Measurements from ENCODE around the gene ANK2.

ANK2 gene

GRCh38 chr4:113300471-113300928 lies 251.0 kb downstream of the ANK2 start:
- H3K9me3 Mint-ChIP-seq: no peaks in the 10 kb centered on the region
- H3K4me1 Mint-ChIP-seq (ENCODE audit: low read depth): no peaks in the 10 kb centered on the region
- H3K36me3 Mint-ChIP-seq (ENCODE audit: low read depth): no peaks in the 10 kb centered on the region
- no peak overlapping the region for H3K27ac Mint-ChIP-seq
- peaks cover 9% of the 10 kb centered on the region for H3K27me3 Mint-ChIP-seq (ENCODE audit: low read depth)
- no peak overlapping the region for H3K4me3 Mint-ChIP-seq

GRCh38 chr4:113302051-113302450 lies 252.6 kb downstream of the ANK2 start:
- Mint-ChIP-seq H3K9me3 (no peaks in the 10 kb centered on the region), H3K36me3 (ENCODE audit: low read depth) (no peaks in the 10 kb centered on the region), H3K27me3 (ENCODE audit: low read depth) (peaks cover 5% of the 10 kb centered on the region), H3K27ac (no peak overlapping the region), H3K4me3 (no peak overlapping the region), H3K4me1 (ENCODE audit: low read depth) (no peaks in the 10 kb centered on the region)

- Mint-ChIP-seq H3K27ac (no peak overlapping the region), H3K4me3 (no peak overlapping the region), H3K36me3 (ENCODE audit: low read depth) (no peaks in the 10 kb centered on the region), H3K9me3 (no peaks in the 10 kb centered on the region), H3K27me3 (ENCODE audit: low read depth) (peaks cover 5% of the 10 kb centered on the region), H3K4me1 (ENCODE audit: low read depth) (no peaks in the 10 kb centered on the region)
Observed at GRCh38 chr4:113303315-113303714, 253.9 kb downstream of the ANK2 start.

DNA sequence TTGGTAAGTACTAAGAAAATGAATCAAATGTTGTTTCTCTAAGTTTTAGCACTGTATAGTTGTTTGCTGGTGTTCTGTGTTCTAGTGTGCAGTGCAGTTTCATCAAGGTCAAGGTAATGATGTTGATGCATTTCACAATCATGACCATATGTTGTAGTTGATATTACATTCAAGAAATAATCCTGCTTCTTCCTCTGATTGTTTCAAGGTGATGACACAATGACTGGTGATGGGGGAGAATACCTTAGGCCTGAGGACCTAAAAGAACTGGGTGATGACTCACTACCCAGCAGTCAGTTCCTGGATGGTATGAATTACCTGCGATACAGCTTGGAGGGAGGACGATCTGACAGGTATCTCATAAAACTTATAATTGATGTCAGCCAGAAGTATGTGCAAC lies 261.6 kb downstream of the ANK2 start:
- no peaks in the 10 kb centered on the region for H3K9me3 Mint-ChIP-seq
- no peaks in the 10 kb centered on the region for H3K36me3 Mint-ChIP-seq (ENCODE audit: low read depth)
- peaks cover 9% of the 10 kb centered on the region for H3K27me3 Mint-ChIP-seq (ENCODE audit: low read depth)
- no peak overlapping the region for H3K27ac Mint-ChIP-seq
- no peaks in the 10 kb centered on the region for H3K4me1 Mint-ChIP-seq (ENCODE audit: low read depth)
- no peak overlapping the region for H3K4me3 Mint-ChIP-seq

DNA sequence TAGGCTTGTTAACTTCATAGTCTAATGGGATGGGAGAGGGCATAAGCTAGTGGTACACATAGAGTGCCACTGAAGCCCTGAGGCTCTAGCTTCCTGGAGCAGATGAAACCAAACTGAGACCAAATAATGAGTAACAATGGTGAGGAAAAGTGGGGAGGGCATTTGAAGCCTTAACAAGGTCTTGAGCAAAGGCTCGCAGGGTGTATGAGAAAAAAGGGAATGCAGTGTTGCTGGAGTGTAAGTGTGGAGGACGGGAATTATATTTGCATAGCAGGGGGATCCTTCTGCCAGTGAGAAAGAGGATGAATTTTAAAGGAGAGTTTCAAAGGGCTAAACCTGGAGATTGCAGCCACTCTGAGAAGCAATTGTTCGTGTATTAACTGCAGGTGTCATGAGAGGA lies 263.1 kb downstream of the ANK2 start:
- H3K27me3 Mint-ChIP-seq (ENCODE audit: low read depth): peaks cover 9% of the 10 kb centered on the region

DNA sequence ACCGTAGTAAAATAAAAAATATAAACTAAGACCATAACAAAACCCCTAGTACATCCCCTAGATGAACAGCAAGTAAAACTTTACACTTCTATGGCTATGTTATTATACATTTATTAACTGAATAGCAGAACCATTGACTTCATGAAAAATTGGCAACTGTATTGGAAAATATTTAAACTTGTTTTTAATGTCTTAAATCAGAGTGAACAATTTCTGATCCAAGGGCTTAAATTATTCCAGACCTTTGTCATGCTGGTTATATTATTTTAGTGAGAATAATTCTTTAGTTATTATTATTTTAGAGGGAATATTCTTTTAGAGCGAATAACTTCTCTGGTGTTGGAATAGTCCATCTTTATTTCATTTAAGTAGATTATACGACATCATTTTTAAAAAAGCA lies 265.0 kb downstream of the ANK2 start:
- H3K4me1 Mint-ChIP-seq (ENCODE audit: low read depth): peaks cover 8% of the 10 kb centered on the region
- peaks cover 9% of the 10 kb centered on the region for H3K27me3 Mint-ChIP-seq (ENCODE audit: low read depth)
- no peak overlapping the region for H3K27ac Mint-ChIP-seq
- no peak overlapping the region for H3K4me3 Mint-ChIP-seq
- H3K36me3 Mint-ChIP-seq (ENCODE audit: low read depth): no peaks in the 10 kb centered on the region
- no peaks in the 10 kb centered on the region for H3K9me3 Mint-ChIP-seq

More for the DNA sequence above, 263.1 kb downstream of the ANK2 start:
- H3K27ac Mint-ChIP-seq: no peak overlapping the region
- no peaks in the 10 kb centered on the region for H3K9me3 Mint-ChIP-seq
- H3K36me3 Mint-ChIP-seq (ENCODE audit: low read depth): no peaks in the 10 kb centered on the region
- H3K4me3 Mint-ChIP-seq: no peak overlapping the region
- peaks cover 7% of the 10 kb centered on the region for H3K4me1 Mint-ChIP-seq (ENCODE audit: low read depth)

- H3K27me3 Mint-ChIP-seq (ENCODE audit: low read depth): peaks cover 9% of the 10 kb centered on the region
- H3K36me3 Mint-ChIP-seq (ENCODE audit: low read depth): no peaks in the 10 kb centered on the region
- H3K27ac Mint-ChIP-seq: no peak overlapping the region
- H3K4me1 Mint-ChIP-seq (ENCODE audit: low read depth): peaks cover 8% of the 10 kb centered on the region
- no peaks in the 10 kb centered on the region for H3K9me3 Mint-ChIP-seq
- H3K4me3 Mint-ChIP-seq: no peak overlapping the region
Observed at GRCh38 chr4:113316879-113317278, 267.4 kb downstream of the ANK2 start.

- Mint-ChIP-seq H3K9me3 (no peaks in the 10 kb centered on the region), H3K4me1 (ENCODE audit: low read depth) (peaks cover 8% of the 10 kb centered on the region), H3K27ac (no peak overlapping the region), H3K4me3 (no peak overlapping the region), H3K27me3 (ENCODE audit: low read depth) (peaks cover 7% of the 10 kb centered on the region), H3K36me3 (ENCODE audit: low read depth) (no peaks in the 10 kb centered on the region)
Observed at GRCh38 chr4:113317523-113317922, 268.1 kb downstream of the ANK2 start.

- H3K27me3 Mint-ChIP-seq (ENCODE audit: low read depth): peaks cover 26% of the 10 kb centered on the region
- no peaks in the 10 kb centered on the region for H3K9me3 Mint-ChIP-seq
- H3K36me3 Mint-ChIP-seq (ENCODE audit: low read depth): no peaks in the 10 kb centered on the region
- peaks cover 2% of the 10 kb centered on the region for H3K4me1 Mint-ChIP-seq (ENCODE audit: low read depth)
- H3K27ac Mint-ChIP-seq: no peak overlapping the region
- H3K4me3 Mint-ChIP-seq: no peak overlapping the region
Observed at GRCh38 chr4:113322736-113323135, 273.3 kb downstream of the ANK2 start.

GRCh38 chr4:113325876-113326615 lies 276.6 kb downstream of the ANK2 start:
- peaks cover 2% of the 10 kb centered on the region for H3K4me1 Mint-ChIP-seq (ENCODE audit: low read depth)
- no peak overlapping the region for H3K27ac Mint-ChIP-seq
- no peak overlapping the region for H3K4me3 Mint-ChIP-seq
- H3K36me3 Mint-ChIP-seq (ENCODE audit: low read depth): no peaks in the 10 kb centered on the region
- no peaks in the 10 kb centered on the region for H3K9me3 Mint-ChIP-seq
- H3K27me3 Mint-ChIP-seq (ENCODE audit: low read depth): peaks cover 29% of the 10 kb centered on the region

DNA sequence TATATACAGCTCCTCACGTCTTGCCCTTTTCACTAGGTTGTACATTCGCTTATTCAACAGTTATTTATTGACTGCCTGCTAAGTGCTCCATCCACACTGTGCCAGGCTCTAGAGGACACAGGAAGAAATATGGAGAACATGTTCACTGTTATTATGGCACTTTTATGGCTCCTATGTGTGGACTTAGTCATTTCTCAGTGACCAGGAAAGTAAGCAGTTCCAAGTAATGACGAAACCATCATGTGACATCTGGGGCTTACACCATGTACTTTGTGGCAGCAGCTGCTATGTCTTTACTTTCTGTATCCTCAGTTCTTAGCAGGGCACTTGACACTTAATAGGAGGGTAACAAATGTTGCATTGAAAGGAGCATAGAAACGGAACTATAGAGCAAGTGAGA lies 278.0 kb downstream of the ANK2 start:
- H3K27me3 Mint-ChIP-seq (ENCODE audit: low read depth): peaks cover 29% of the 10 kb centered on the region
- H3K4me1 Mint-ChIP-seq (ENCODE audit: low read depth): peaks cover 2% of the 10 kb centered on the region
- H3K9me3 Mint-ChIP-seq: no peaks in the 10 kb centered on the region
- no peak overlapping the region for H3K27ac Mint-ChIP-seq
- H3K36me3 Mint-ChIP-seq (ENCODE audit: low read depth): no peaks in the 10 kb centered on the region
- H3K4me3 Mint-ChIP-seq: no peak overlapping the region

- Mint-ChIP-seq H3K36me3 (ENCODE audit: low read depth) (no peaks in the 10 kb centered on the region), H3K4me3 (no peak overlapping the region), H3K27me3 (ENCODE audit: low read depth) (peaks cover 24% of the 10 kb centered on the region), H3K27ac (no peak overlapping the region), H3K4me1 (ENCODE audit: low read depth) (peaks cover 2% of the 10 kb centered on the region), H3K9me3 (no peaks in the 10 kb centered on the region)
Observed at GRCh38 chr4:113328514-113328913, 279.1 kb downstream of the ANK2 start.

DNA sequence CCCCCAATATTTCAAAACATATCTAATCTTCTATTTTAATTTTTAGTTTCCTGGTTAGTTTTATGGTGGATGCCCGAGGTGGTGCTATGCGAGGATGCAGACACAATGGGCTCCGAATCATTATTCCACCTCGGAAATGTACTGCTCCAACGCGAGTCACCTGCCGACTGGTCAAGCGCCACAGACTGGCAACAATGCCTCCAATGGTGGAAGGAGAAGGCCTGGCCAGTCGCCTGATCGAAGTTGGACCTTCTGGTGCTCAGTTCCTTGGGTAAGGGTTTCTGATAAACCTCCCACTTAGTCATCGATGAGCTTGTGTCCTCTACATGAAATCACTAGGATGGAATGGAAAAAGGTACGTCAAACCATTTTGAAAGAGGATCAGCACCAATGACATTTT lies 280.7 kb downstream of the ANK2 start:
- Mint-ChIP-seq H3K36me3 (ENCODE audit: low read depth) (no peaks in the 10 kb centered on the region), H3K9me3 (no peaks in the 10 kb centered on the region), H3K4me3 (no peak overlapping the region), H3K4me1 (ENCODE audit: low read depth) (peaks cover 2% of the 10 kb centered on the region), H3K27me3 (ENCODE audit: low read depth) (peaks cover 13% of the 10 kb centered on the region), H3K27ac (no peak overlapping the region)

DNA sequence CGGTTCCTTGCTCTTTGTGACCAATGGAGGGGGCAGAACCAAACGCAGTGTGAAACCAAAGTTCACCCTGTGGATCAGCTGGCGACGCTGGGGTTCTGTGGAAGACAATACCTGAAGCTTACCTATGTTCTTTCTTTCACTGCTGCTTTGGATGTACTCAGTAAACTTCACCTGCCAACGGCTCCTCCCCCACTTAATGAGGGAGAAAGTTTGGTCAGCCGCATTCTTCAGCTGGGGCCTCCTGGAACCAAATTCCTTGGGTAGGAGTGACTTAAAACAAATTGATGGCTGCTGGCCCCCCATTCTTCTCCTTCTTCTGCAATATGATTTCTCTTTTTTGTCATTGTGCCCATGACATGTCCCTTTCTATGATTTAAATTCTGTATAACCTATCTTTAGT lies 282.4 kb downstream of the ANK2 start:
- no peaks in the 10 kb centered on the region for H3K9me3 Mint-ChIP-seq
- H3K27ac Mint-ChIP-seq: no peak overlapping the region
- H3K4me3 Mint-ChIP-seq: no peak overlapping the region
- peaks cover 2% of the 10 kb centered on the region for H3K4me1 Mint-ChIP-seq (ENCODE audit: low read depth)
- H3K36me3 Mint-ChIP-seq (ENCODE audit: low read depth): no peaks in the 10 kb centered on the region
- peaks cover 7% of the 10 kb centered on the region for H3K27me3 Mint-ChIP-seq (ENCODE audit: low read depth)

DNA sequence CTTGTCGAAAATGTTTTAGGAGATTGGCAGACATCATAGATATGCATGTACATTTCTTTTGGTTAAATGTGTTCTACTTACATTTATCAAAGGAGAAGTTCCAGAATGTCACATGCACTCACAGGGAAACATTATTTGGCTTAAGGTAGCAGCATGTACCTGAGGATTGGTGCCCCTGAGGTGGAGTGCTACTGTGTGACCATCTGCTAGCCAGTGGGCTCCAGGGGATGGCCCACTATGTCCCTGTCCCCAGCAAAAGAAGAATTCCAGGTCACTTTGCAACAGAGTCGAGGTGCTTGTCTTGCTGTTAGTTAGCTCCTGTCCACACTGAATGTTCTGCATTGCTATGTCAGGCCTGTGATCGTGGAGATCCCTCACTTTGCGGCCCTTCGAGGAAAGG lies 283.2 kb downstream of the ANK2 start:
- Mint-ChIP-seq H3K27ac (no peak overlapping the region), H3K36me3 (ENCODE audit: low read depth) (no peaks in the 10 kb centered on the region), H3K9me3 (no peaks in the 10 kb centered on the region)

GRCh38 chr4:113335746-113336145 lies 286.3 kb downstream of the ANK2 start:
- H3K4me1 Mint-ChIP-seq (ENCODE audit: low read depth): no peaks in the 10 kb centered on the region
- H3K36me3 Mint-ChIP-seq (ENCODE audit: low read depth): no peaks in the 10 kb centered on the region
- no peak overlapping the region for H3K4me3 Mint-ChIP-seq
- H3K9me3 Mint-ChIP-seq: no peaks in the 10 kb centered on the region
- H3K27ac Mint-ChIP-seq: no peak overlapping the region
- H3K27me3 Mint-ChIP-seq (ENCODE audit: low read depth): peaks cover 6% of the 10 kb centered on the region

More for the DNA sequence above, 283.2 kb downstream of the ANK2 start:
- H3K4me3 Mint-ChIP-seq: no peak overlapping the region
- peaks cover 3% of the 10 kb centered on the region for H3K27me3 Mint-ChIP-seq (ENCODE audit: low read depth)
- no peaks in the 10 kb centered on the region for H3K4me1 Mint-ChIP-seq (ENCODE audit: low read depth)
